HG03439 (cell line): ENCODE data around the gene BNIP5.

Source experiments
- ATAC-seq: cut with Tn5 transposase; IDR thresholded peaks from one replicate; pipeline ENCODE4 v1.9.1; 2021; ENCODE audit warnings: mild to moderate bottlenecking, moderate library complexity; ENCODE audit not compliant: unreplicated experiment

BNIP5 gene

GRCh38 chr6:36269834-36270705, 66.6 kb downstream of the BNIP5 start, which contains the start of gene PNPLA1:
TSS of gene PNPLA1 (plus strand) at chr6:36270060. CDS start at chr6:36270460, 400 bp downstream.
- no peak for ATAC-seq

GRCh38 chr6:36268478-36269275, 68.0 kb downstream of the BNIP5 start:
- ATAC-seq: no peak

GRCh38 chr6:36267731-36268477, 68.8 kb downstream of the BNIP5 start:
- no peak for ATAC-seq

- no peak for ATAC-seq
Observed at GRCh38 chr6:36266913-36267644, 69.6 kb downstream of the BNIP5 start.
